H9 (cell line): ENCODE data around the gene TRIM69. TPM values are rescaled to one million over a fixed set of nuclear protein-coding genes. Genes with fewer than 3 reads are reported as not detected.
"Not testable (repeated sequence)": the region's sequence is repeated elsewhere in the genome, so short reads cannot be mapped to it uniquely, and the experiment has no call there.

Experiments
- DNase-seq: peaks from one replicate; pipeline ENCODE4 v3.0.0-alpha.2; 2017
- H2AFZ ChIP-seq: one replicate; pipeline ENCODE4 v1.6.1; 2013; ENCODE audit warnings: mild to moderate bottlenecking, low read length, control low read depth, moderate library complexity
- H2AK5ac ChIP-seq: 2 replicates; pipeline ENCODE4 v1.6.1; 2013; ENCODE audit warnings: low read length, control low read depth, mixed read lengths; ENCODE audit not compliant: insufficient read length
- H2BK120ac ChIP-seq: one replicate; pipeline ENCODE4 v1.6.1; 2013; ENCODE audit warnings: low read depth, mild to moderate bottlenecking, low read length, control low read depth, inconsistent platforms; ENCODE audit not compliant: poor library complexity, severe bottlenecking
- H2BK12ac ChIP-seq: 2 replicates; pipeline ENCODE4 v1.6.1; 2013; ENCODE audit warnings: low read length, control low read depth, mixed read lengths, low read depth; ENCODE audit not compliant: insufficient read length
- H2BK15ac ChIP-seq: 2 replicates; pipeline ENCODE4 v1.6.1; 2013; ENCODE audit warnings: low read depth, low read length, control low read depth
- H2BK20ac ChIP-seq: one replicate; pipeline ENCODE4 v1.6.1; 2013; ENCODE audit warnings: low read depth, mild to moderate bottlenecking, low read length, control low read depth, inconsistent platforms; ENCODE audit not compliant: poor library complexity, severe bottlenecking
- H2BK5ac ChIP-seq: 2 replicates; pipeline ENCODE4 v1.6.1; 2013; ENCODE audit warnings: low read length, control low read depth, mixed read lengths; ENCODE audit not compliant: insufficient read length
- H3K14ac ChIP-seq: 2 replicates; pipeline ENCODE4 v1.6.1; 2013; ENCODE audit warnings: low read length, control low read depth; ENCODE audit not compliant: insufficient read depth
- H3K18ac ChIP-seq: 2 replicates; pipeline ENCODE4 v1.6.1; 2013; ENCODE audit warnings: low read depth, mild to moderate bottlenecking, mixed read lengths, low read length, control low read depth; ENCODE audit not compliant: insufficient read length
- H3K23ac ChIP-seq: 2 replicates; pipeline ENCODE4 v1.6.1; 2013; ENCODE audit warnings: low read length, control low read depth, mixed read lengths, low read depth; ENCODE audit not compliant: insufficient read length
- H3K23me2 ChIP-seq: 2 replicates; pipeline ENCODE4 v1.6.1; 2013; ENCODE audit warnings: low read depth, mild to moderate bottlenecking, mixed read lengths, low read length, control low read depth; ENCODE audit not compliant: insufficient read length, poor library complexity, severe bottlenecking
- H3K27ac ChIP-seq: 2 replicates; pipeline ENCODE4 v1.5.1; 2013; ENCODE audit warnings: low read length, control low read depth, mixed read lengths, low read depth; ENCODE audit not compliant: insufficient read length
- H3K27me3 ChIP-seq: 2 replicates; pipeline ENCODE4 v1.6.1; 2013; ENCODE audit warnings: low read length, control low read depth, inconsistent platforms; ENCODE audit not compliant: insufficient read depth
- H3K4ac ChIP-seq: 2 replicates; pipeline ENCODE4 v1.6.1; 2013; ENCODE audit warnings: low read depth, mild to moderate bottlenecking, control low read depth, inconsistent platforms, low read length, moderate library complexity
- H3K4me1 ChIP-seq: 2 replicates; pipeline ENCODE4 v1.6.1; 2013; ENCODE audit warnings: low read length, control low read depth, inconsistent platforms; ENCODE audit not compliant: insufficient read depth
- H3K4me2 ChIP-seq: 2 replicates; pipeline ENCODE4 v1.6.1; 2013; ENCODE audit warnings: low read length, control low read depth, mixed read lengths; ENCODE audit not compliant: insufficient read length, insufficient read depth
- H3K56ac ChIP-seq: 2 replicates; pipeline ENCODE4 v1.6.1; 2013; ENCODE audit warnings: low read depth, mild to moderate bottlenecking, mixed read lengths, low read length, control low read depth; ENCODE audit not compliant: insufficient read length
- H3K79me1 ChIP-seq: 2 replicates; pipeline ENCODE4 v1.6.1; 2013; ENCODE audit warnings: low read depth, mild to moderate bottlenecking, moderate library complexity, low read length, control low read depth, inconsistent platforms; ENCODE audit not compliant: insufficient read depth, poor library complexity, severe bottlenecking
- H3K79me2 ChIP-seq: 2 replicates; pipeline ENCODE4 v1.6.1; 2013; ENCODE audit warnings: low read length, control low read depth, inconsistent platforms; ENCODE audit not compliant: insufficient read depth
- H3K9ac ChIP-seq: 2 replicates; pipeline ENCODE4 v1.6.1; 2013; ENCODE audit warnings: low read length, control low read depth, mixed read lengths; ENCODE audit not compliant: insufficient read length; ENCODE audit errors: extremely low read depth
- H3K9me3 ChIP-seq: one replicate; pipeline ENCODE4 v1.6.1; 2013; ENCODE audit warnings: low read depth, low read length, inconsistent platforms; ENCODE audit not compliant: control insufficient read depth
- H3T11ph ChIP-seq: one replicate; pipeline ENCODE4 v1.6.1; 2013; ENCODE audit warnings: mild to moderate bottlenecking, low read length, control low read depth, inconsistent platforms
- H4K20me1 ChIP-seq: one replicate; pipeline ENCODE4 v1.6.1; 2013; ENCODE audit not compliant: control insufficient read depth, insufficient read length, insufficient read depth
- H4K5ac ChIP-seq: 2 replicates; pipeline ENCODE4 v1.6.1; 2013; ENCODE audit warnings: low read depth, mild to moderate bottlenecking, mixed read lengths, low read length, control low read depth; ENCODE audit not compliant: insufficient read length
- H4K8ac ChIP-seq: replicated peaks from 2 replicates; pipeline ENCODE4 v1.6.1; 2013; ENCODE audit warnings: low read length, control low read depth, mixed read lengths, low read depth; ENCODE audit not compliant: insufficient read length
- H4K91ac ChIP-seq: 2 replicates; pipeline ENCODE4 v1.6.1; 2013; ENCODE audit warnings: low read depth, mild to moderate bottlenecking, moderate library complexity, mixed read lengths, low read length, control low read depth; ENCODE audit not compliant: insufficient read length
- H3K27ac Mint-ChIP-seq, 3 experiments: 2 replicates in 2 of 3; 3 replicates in 1 of 3; pipeline ENCODE4 v1.8.0; 2020 to 2021; ENCODE audit warnings: mixed read lengths in 3 of 3, mild to moderate bottlenecking in 1 of 3, moderate library complexity in 1 of 3
- H3K27me3 Mint-ChIP-seq: 2 replicates; pipeline ENCODE4 v1.8.0; 2021; ENCODE audit warnings: low read depth, mild to moderate bottlenecking, moderate library complexity, mixed read lengths
- H3K36me3 Mint-ChIP-seq, 3 experiments: 2 replicates in 2 of 3; 3 replicates in 1 of 3; pipeline ENCODE4 v1.8.0; 2020 to 2021; ENCODE audit warnings: low read depth in 3 of 3, mixed read lengths in 3 of 3; ENCODE audit not compliant: insufficient read depth in 1 of 3
- H3K4me1 Mint-ChIP-seq, 2 experiments: 2 replicates each; pipeline ENCODE4 v1.8.0; 2020; ENCODE audit warnings: mixed read lengths in 2 of 2
- H3K4me3 Mint-ChIP-seq, 2 experiments: 2 replicates in 1 of 2; 3 replicates in 1 of 2; pipeline ENCODE4 v1.8.0; 2020 to 2021; ENCODE audit warnings: mild to moderate bottlenecking in 2 of 2, mixed read lengths in 2 of 2, moderate library complexity in 1 of 2
- H3K9me3 Mint-ChIP-seq, 2 experiments: 2 replicates in 1 of 2; 3 replicates in 1 of 2; pipeline ENCODE4 v1.8.0; 2020; ENCODE audit warnings: mild to moderate bottlenecking in 2 of 2, mixed read lengths in 2 of 2, moderate library complexity in 1 of 2
- CTCF ChIP-seq: fragments of 200-600 bp; sonication (generic); conservative IDR thresholded peaks from 3 replicates; pipeline ENCODE4 v1.8.0; 2021; ENCODE audit warnings: antibody characterized with exemption, mild to moderate bottlenecking
- WGBS: extraction: QIAGEN DNeasy Blood & Tissue Kit; methylation state at CpG from one replicate; pipeline ENCODE4 v1.1.7; 2013; ENCODE audit warnings: missing lambda C conversion rate, low lambda C conversion rate, mixed read lengths; ENCODE audit not compliant: insufficient read length; ENCODE audit errors: extremely low coverage; 5-methylcytosine and 5-hydroxymethylcytosine counted together
- total RNA-seq: library from RNA; stranded (reverse); gene quantifications from 2 replicates; pipeline ENCODE4 v1.2.1, GENCODE V29; 2021

The TRIM69 gene
- total RNA-seq, 1 experiment from 2014 or later, result 4.3 TPM

DNA sequence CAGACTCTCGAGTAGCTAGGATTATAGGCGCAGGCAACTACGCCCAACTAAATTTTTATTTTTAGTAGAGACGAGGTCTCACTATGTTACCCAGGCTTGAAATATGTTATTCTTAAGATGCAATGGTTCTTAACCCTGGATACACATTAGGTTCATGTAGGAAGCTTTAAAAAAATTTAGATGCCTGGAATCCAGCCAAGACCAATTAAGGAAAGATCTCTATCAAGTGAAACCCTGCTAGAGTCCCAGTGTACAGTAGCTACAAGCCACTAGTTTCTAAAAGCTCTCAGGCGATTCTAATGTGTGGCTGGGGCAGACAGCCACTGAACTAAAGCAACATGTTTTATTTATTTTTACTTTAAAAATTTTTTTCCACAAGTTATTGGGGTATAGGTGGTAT, 33.2 kb downstream of the TRIM69 start:
- Mint-ChIP-seq H3K9me3 (peaks cover 34 to 37% of the 10 kb centered on the region in 2 experiments), H3K27me3 (peaks cover 2% of the 10 kb centered on the region), H3K36me3 (peaks cover 7 to 12% (median 10%) of the 10 kb centered on the region in 3 experiments; a peak in 6 of 7 replicates), H3K4me1 (peaks cover 0 to 3% of the 10 kb centered on the region in 2 experiments; a peak in 2 of 4 replicates), H3K27ac (no peak overlapping the region), H3K4me3 (no peak overlapping the region)
- Histone ChIP-seq H3K18ac (no peak overlapping the region), H3K27ac (no peak overlapping the region), H3K9me3 (no peaks in the 10 kb centered on the region), H4K20me1 (no peaks in the 10 kb centered on the region), H2AK5ac (no peak overlapping the region), H3K23ac (no peak overlapping the region), H3K79me1 (no peaks in the 10 kb centered on the region), H3K56ac (no peak overlapping the region), H3K27me3 (no peaks in the 10 kb centered on the region), H2BK20ac (no peak overlapping the region), H3K9ac (no peak overlapping the region), H4K5ac (no peak overlapping the region), H2BK15ac (no peak overlapping the region), H2AFZ (no peak overlapping the region), H3K79me2 (no peaks in the 10 kb centered on the region), H3T11ph (no peak overlapping the region), H2BK120ac (no peak overlapping the region), H4K91ac (no peak overlapping the region), H4K8ac (no peak overlapping the region), H2BK5ac (no peak overlapping the region), H2BK12ac (no peak overlapping the region), H3K4me2 (no peak overlapping the region), H3K14ac (no peak overlapping the region), H3K4me1 (no peaks in the 10 kb centered on the region), H3K23me2 (no peaks in the 10 kb centered on the region), H3K4ac (no peak overlapping the region)
- DNase-seq, result no peak
- no peak for TF ChIP-seq CTCF
- WGBS, result no CpG with 5 or more reads among the region's 5 CpGs

DNA sequence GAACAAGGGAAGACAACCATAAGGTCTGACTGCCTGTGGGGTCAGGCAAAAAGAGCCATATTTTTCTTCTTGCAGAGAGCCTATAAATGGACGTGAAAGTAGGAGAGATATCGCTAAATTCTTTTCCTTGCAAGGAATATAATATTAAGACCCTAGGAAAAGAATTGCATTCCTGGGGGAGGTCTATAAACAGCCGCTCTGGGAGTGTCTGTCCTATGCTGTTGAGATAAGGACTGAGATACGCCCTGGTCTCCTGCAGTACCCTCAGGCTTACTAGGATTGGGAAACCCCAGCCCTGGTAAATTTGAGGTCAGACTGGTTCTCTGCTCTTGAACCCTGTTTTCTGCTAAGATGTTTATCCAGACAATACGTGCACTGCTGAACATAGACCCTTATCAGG, 34.4 kb downstream of the TRIM69 start:
- Mint-ChIP-seq H3K36me3 (peaks cover 7 to 12% (median 10%) of the 10 kb centered on the region in 3 experiments; a peak in 6 of 7 replicates), H3K9me3 (peaks cover 34 to 37% of the 10 kb centered on the region in 2 experiments)
- H4K8ac ChIP-seq, H3K9me3 ChIP-seq, H3K27me3 ChIP-seq, H3K23ac ChIP-seq, H3K14ac ChIP-seq, H3K4ac ChIP-seq, H2BK12ac ChIP-seq, H3K23me2 ChIP-seq, H3K4me1 Mint-ChIP-seq, H2AK5ac ChIP-seq, H3K79me2 ChIP-seq, H2BK15ac ChIP-seq, H4K5ac ChIP-seq, H3T11ph ChIP-seq, H3K9ac ChIP-seq, H2BK5ac ChIP-seq, H4K20me1 ChIP-seq, DNase-seq, H2AFZ ChIP-seq, H3K4me3 Mint-ChIP-seq, H3K18ac ChIP-seq, H3K79me1 ChIP-seq, H3K27me3 Mint-ChIP-seq, H3K4me1 ChIP-seq, H3K56ac ChIP-seq, H4K91ac ChIP-seq, H3K4me2 ChIP-seq, H3K27ac Mint-ChIP-seq, H2BK120ac ChIP-seq, H3K27ac ChIP-seq, H2BK20ac ChIP-seq: not testable (repeated sequence)
- no CpG with 5 or more reads among the region's 5 CpGs for WGBS
